HL-60/S4 (cell line): ENCODE measurements around the gene ATP13A5.

Experiments
- in situ Hi-C: fragments of 300-500 bp; cut with MboI; formaldehyde crosslinking; loops from 2 replicates; pipeline ENCODE4 v1.14.3; 2022; ENCODE audit warnings: low sequenced_read_pairs

The ATP13A5 gene

DNA sequence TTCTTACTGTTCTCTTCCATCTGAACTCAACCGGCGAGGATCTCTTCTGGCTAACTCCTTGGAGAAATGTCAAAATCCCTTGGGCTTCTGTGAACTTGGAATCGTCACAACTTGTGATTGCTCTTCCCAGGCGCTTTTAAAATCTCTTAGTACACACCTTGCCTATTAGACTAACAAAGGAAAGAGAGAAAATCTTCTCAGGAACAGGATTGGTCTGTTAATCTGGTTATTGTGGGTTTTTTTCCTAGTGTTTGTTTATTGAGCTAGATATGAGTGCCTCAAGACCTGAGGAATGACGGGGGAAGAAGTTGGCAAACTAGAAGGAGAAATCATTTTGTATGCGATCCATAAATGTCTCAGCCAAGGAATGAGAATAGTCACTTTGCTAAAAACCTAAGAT, at the start of gene ATP13A5:
Gene ATP13A5, minus strand, starts transcription at position 48 of the 400 bp plus-strand sequence. Its CDS starts 28 bp downstream, at position 20.
- in situ Hi-C loops = no loop called here

- in situ Hi-C loops = no loop called here
These were observed 40.2 kb upstream of the ATP13A5 start for GRCh38 chr3:193418576-193419373.

DNA sequence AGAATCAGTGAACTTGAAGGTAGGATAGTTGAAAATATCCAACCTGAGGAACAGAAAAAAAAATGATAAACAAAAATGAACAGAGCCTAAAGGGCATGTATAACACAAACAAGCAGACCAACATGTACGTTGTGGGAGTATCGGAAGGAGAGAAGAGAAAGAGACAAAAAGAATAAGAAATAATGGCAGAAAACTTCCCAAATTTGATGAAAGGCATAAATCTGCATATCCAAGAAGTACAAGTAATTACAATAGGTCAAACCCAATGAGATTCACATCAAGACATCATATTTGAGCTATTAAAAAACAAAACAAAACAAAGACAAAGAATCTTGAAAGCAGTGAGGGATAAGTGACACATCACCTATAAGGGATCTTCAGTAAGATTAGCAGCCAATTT, 38.1 kb upstream of the ATP13A5 start:
- in situ Hi-C loops = no loop called here

GRCh38 chr3:193407688-193408087, 29.1 kb upstream of the ATP13A5 start:
- in situ Hi-C loops = no loop called here

DNA sequence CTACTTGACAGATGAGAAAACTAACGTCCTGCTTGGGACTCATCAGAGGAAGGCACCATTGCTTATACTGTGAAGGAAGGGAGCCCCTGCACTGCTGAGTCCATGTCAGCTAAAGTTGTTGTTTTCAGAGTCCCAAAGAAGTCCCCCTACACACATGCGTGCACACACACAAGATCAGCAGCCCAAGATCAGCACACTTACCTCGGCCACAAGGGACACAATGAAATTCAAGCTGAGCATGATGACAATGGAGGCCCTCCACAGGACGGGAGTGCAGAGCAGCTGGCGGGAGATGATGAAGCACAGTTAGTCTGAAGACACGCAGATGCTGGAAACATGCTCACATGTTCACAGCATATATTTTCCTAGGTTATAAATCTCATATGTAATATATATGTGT, 28.6 kb upstream of the ATP13A5 start:
- in situ Hi-C loops = no loop called here

DNA sequence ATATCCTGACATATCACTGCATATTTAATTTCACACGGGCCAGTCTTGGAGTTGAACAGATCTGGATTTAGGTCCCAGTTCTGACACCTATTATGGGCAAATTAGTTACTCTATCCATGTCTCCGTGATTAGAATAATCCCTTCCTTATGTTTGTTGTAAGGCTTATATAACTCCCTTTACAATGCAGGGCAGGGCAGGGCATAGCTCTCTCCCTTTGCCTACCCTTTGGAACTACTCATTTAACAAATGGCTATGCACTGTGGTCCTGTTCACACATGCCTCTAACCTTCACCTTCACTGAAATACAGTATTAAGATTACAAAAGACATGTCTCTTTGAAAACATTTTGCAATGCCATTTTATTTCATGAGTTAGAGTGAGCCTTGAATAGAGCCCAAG, 24.8 kb upstream of the ATP13A5 start:
- in situ Hi-C loops = no loop called here

GRCh38 chr3:193400304-193400703, 21.8 kb upstream of the ATP13A5 start:
- in situ Hi-C loops = no loop called here

DNA sequence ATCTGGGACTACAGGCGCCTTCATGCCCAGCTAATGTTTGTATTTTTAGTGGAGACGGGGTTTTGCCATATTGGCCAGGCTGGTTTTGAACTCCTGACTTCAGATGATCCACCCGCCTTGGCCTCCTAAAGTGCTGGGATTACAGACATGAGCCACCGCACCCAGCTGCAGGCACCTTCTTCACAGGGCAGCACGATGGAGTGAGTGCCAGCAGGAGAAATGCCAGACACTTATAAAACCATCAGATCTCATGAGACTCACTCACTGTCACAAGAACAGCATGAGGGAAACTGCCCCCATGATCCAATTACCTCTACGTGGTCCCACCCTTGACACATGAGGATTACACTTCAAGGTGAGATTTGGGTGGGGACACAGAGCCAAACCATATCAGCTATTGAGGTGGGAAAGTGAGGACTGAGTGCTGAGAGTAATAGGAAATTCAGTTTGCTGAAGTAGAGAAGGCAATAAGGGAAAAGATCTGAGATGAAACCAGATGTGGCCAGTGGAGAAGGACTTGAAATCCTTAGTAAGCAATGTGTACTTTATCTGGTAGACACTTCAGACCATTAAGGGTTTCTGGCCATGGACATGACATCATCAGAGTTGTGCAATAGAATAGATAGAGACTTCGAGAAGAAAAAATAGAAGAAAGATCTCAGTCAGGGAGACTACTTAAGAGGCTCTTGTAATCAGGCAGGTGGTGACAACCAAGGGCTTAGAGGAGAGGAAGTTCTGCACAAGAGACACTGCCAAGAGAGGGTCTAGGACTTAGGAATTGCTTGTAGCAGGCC, 18.1 kb upstream of the ATP13A5 start:
- in situ Hi-C loops = no loop called here

DNA sequence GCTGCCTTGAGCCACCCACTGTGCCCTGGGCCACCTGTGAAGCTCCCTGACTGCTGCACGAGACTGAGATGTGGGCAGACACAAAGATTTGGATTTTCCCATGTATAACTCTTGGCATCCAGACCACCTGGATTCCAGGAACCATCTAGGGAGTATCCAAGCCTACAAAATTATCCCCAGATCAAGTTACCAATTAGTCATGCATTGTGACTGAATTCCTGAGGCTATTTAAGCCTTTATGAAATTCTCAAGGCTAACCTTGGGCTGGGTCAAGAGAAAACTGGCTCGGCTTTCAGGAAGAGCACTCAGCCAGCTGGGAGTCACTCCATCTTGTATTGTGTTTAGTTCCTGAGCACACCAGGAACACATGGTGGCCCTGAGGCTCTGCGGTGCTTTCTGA, 13.3 kb upstream of the ATP13A5 start:
- in situ Hi-C loops = no loop called here

- in situ Hi-C loops = no loop called here
These were observed 10.8 kb upstream of the ATP13A5 start for GRCh38 chr3:193389335-193389734.

DNA sequence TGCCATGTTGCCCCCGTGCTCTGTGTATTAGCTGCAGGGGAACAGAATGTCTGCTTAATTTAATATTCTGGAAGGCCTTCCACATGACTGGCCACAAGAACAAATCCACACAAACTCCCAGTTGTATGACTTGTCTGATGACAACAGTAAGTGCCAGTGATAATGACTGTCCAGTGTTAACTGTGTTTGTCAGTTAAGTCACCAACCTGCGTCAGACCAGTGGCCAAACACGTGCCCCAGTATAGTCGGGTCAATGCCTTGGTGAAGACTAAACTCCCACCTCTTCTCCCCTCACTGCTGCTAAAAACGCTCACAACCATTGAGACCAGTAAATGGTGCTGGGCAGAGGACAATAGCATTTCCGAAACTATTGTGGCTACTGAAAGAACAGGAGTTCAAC, 9.8 kb upstream of the ATP13A5 start:
- in situ Hi-C loops = no loop called here

GRCh38 chr3:193387596-193387995, 9.0 kb upstream of the ATP13A5 start:
- in situ Hi-C loops = no loop called here

- in situ Hi-C loops = no loop called here
These were observed 962 bp downstream of the ATP13A5 start for GRCh38 chr3:193377591-193377990.

DNA sequence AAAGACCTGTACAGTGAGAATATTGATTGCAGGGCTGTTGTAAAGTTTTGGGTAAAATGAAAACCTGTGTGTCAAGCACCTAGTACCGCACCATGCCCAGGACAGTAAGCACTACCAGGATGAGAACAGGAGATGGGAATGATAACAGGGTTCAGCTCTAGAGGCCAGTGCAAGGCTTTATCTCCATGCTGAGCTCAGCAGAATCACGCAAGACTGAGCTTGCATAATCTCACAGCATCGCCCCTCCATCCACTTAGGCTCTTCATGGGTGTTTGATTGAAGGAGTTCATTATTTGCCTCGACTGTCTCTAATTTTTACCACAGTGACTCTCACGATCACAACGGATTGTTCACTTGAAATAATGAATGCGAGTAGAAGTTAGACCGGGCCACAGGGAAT, 2.9 kb downstream of the ATP13A5 start:
- in situ Hi-C loops = no loop called here

DNA sequence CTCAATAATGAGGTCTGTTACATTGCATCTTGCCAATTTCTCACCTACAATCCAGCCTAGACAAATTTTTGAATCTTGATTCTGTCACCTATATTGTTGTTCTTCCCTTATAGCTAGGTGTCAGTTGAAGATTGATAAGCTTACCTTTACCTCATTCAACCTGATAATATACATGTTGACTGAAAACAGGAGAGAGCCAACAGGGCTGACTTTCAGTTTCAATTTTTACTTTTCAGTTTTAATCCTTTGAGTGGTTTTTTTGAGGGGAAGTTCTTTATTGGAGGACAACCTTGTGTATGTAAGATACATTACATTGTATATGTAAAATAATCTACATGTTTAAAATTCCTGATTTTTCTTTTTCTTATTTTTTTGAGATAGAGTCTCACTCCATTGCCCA, 5.8 kb downstream of the ATP13A5 start:
- in situ Hi-C loops = no loop called here

DNA sequence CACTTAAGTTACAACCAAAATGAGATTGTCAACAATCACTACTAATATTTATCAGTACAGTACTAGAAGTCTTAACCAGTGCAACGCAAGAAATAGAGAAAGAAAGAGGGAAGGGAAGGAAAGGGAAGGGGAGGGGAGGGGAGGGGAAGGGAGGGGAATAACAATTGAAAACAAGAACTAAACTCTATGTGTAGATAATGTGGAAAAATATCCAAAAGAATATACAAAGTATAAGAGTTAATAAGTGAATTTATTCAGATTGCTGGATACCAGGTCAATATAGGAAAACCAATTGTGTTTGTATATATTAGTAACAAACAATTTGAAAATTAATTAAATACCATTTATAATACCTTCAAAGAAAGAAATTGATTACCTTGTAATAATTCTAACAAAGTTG, 10.7 kb downstream of the ATP13A5 start:
- in situ Hi-C loops = no loop called here

- in situ Hi-C loops = no loop called here
These were observed 21.3 kb downstream of the ATP13A5 start for GRCh38 chr3:193357291-193357690.

DNA sequence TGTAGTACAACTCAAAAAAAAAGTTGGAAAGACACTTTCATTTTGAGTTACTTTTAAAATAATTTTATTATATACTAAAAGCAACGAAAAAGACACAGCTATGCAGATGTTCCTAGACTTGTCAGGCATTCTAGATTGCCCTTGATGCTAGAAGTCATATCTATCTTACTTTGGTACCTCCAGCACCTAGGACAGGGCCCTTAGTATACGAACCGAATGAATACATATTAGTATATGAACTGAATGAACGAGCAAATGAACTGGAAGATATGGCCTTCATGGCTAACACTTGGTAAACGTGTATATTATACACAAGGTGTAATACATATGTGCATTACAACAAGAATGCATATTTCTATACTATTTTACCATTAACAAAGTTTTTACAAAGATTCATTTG, 24.1 kb downstream of the ATP13A5 start:
- in situ Hi-C loops = no loop called here

GRCh38 chr3:193350744-193351143, 27.8 kb downstream of the ATP13A5 start:
- in situ Hi-C loops = no loop called here

DNA sequence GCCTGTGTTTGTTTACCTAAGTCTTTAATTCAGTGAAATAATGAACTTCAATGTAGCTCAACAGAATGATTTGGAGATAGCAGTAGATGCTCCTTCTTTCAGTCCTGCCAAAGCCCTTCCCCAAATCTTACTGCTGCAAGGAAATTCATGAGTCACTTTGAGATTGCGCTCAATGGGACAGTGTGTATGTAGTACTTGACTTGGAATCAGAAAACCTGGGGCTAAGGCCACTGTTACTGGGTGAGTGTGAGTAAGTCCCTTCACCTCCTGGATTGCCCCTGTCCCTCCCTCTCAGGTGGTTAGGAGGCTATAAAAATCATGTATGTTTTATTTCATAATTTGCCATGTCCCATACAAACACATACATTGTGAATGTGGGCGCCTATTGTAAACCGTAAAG, 29.9 kb downstream of the ATP13A5 start:
- in situ Hi-C loops = no loop called here

DNA sequence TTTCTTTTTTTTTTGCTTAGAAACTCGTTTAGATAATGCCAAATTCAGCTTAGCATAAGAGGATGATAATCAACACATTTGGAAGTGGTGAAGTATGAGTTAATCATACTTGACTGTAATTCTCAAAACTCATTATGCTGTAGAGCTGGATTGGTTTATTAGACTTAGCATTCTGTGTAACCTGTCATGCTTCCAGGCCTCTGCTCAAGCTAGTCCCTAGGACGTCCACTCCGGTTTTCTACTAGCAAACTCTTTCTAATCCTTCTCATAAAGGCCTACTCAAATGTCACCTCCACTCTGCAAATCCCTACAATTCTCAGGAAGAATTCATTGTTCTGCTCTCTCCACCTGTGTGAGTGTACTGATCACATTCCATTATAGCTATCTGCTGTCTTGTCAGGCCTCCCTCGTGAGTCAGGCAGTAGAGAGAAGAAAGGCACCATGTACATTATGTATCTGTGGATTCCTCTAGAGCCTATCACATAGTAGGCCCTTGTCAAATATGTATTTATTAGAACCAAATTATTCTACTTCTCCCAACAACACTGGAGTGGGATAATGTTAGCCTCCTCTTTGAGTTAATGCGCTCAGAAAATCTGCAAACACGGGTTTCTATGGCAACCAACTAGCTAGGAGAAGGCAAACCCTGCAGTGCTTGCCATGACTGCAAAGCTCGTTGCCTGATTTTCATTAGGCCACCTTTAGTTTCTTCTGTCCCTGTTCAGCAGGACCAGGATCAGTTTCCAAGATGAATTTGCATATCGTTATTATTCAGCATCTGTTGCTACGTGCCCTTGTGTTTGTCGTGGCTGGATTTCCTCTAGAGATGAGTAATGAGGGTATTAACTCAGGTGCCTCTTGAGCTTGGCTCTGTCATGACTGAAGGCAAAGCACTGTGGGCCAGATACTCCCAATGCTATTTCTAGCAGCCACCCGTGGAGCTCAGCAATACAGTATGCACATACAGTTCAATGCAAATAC, 30.7 kb downstream of the ATP13A5 start:
- in situ Hi-C loops = no loop called here
